A375 (cell line): Measurements from ENCODE around the gene PI4KA. TPM values are rescaled to one million over a fixed set of nuclear protein-coding genes. Genes with fewer than 3 reads are reported as not detected.

Experiments used
- total RNA-seq: library from RNA; depleted of rRNA; stranded (reverse); fragments of >200 nt; shearing (Covaris generic); gene quantifications from 2 replicates; pipeline ENCODE4 v1.2.3, GENCODE V29; 2014; rRNA removed

Gene PI4KA
- total RNA-seq, result 23.4 and 33.8 TPM in 2 replicates

DNA sequence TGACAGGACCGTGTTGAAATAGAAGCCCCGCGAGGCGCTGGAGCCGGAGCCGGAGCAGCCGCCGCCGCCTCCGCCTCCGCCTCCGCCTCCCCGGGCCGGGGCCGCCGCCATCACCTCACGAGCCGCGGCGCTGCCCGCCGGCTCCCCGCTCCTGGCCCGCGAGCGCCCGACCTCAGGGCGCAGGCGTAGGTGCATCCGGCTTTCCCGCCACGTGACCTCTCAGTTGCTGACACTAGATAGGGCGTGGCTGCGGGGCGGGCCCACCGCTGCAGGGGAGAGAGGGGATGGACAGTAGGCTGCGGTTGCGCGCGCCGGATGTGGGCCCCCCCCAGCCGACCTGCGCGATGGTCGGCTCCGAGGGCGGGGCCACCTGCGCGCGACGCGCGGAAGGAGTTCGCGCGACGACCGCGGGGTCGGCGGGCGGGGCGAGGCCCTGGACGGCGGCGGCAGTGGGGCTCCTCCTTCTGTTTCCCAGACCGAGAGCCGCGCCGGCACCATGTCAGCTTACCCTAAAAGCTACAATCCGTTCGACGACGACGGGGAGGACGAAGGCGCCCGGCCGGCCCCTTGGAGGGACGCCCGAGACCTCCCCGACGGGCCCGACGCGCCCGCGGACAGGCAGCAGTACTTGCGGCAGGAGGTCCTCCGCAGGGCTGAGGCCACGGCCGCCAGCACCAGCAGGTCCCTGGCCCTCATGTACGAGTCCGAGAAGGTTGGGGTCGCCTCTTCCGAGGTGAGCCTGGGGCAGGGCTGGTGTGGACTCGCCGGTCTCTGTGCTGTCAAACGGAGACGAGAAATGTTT lies at the start of gene PI4KA, which contains the start of gene SNAP29:
PI4KA (minus strand) TSS at position 197 of the 802 bp plus-strand sequence; CDS start at position 111, 86 bp downstream.
SNAP29 (plus strand) TSS at position 393 of the 802 bp plus-strand sequence; CDS start at position 497, 104 bp downstream.

GRCh38 chr22:20773793-20774212 lies 84.8 kb downstream of the PI4KA start, which contains the start of gene SERPIND1:
Gene SERPIND1 (plus strand): TSS chr22:20774113. CDS start chr22:20779313, 5,200 bp downstream.

Other genes with a start within 250 kb of the PI4KA start
- 0.49 and 0.61 TPM in 2 replicates for gene SERPIND1, start 84.7 kb downstream of the PI4KA start, total RNA-seq
- 9.0 and 12.0 TPM in 2 replicates for gene SNAP29, start 196 bp upstream of the PI4KA start, total RNA-seq
- gene CRKL, start 58.6 kb upstream of the PI4KA start, total RNA-seq, result 17.3 and 18.8 TPM in 2 replicates
- gene AIFM3, start 108.4 kb upstream of the PI4KA start, total RNA-seq, result 0.26 and 0.45 TPM in 2 replicates
- 22.6 and 28.0 TPM in 2 replicates for gene LZTR1, start 123.5 kb upstream of the PI4KA start, total RNA-seq
- gene THAP7, start 143.3 kb upstream of the PI4KA start, total RNA-seq, result 43.4 and 48.3 TPM in 2 replicates
- gene P2RX6, start 156.4 kb upstream of the PI4KA start, total RNA-seq, result 3.1 and 5.9 TPM in 2 replicates
- gene SLC7A4, start 173.8 kb upstream of the PI4KA start, total RNA-seq, result not detected in 2 replicates
- 0.05 TPM in 1 of 2 replicates, not detected in the other for gene LRRC74B, start 187.1 kb upstream of the PI4KA start, total RNA-seq